Astrocyte of the spinal cord (primary cell): Measurements from ENCODE around the gene SLC44A2.

Experiments
- DNase-seq: peaks from one replicate; pipeline ENCODE4 v3.0.0; 2011; ENCODE audit warnings: low read depth, low spot score
- H3K4me3 ChIP-seq: 2 replicates; pipeline ENCODE4 v1.5.1; 2011; ENCODE audit warnings: low read depth, mild to moderate bottlenecking, low read length, moderate library complexity
- in situ Hi-C: cut with HindIII; loops from 2 replicates; pipeline ENCODE4 v1.10.0; 2017; ENCODE audit warnings: low sequenced_read_pairs
- TF ChIP-seq, protein P1 (sequence below): IDR thresholded peaks from 2 replicates; pipeline ENCODE4 v1.5.1; 2012; ENCODE audit warnings: low read depth, mild to moderate bottlenecking, low read length, inconsistent platforms

SLC44A2 gene

DNA sequence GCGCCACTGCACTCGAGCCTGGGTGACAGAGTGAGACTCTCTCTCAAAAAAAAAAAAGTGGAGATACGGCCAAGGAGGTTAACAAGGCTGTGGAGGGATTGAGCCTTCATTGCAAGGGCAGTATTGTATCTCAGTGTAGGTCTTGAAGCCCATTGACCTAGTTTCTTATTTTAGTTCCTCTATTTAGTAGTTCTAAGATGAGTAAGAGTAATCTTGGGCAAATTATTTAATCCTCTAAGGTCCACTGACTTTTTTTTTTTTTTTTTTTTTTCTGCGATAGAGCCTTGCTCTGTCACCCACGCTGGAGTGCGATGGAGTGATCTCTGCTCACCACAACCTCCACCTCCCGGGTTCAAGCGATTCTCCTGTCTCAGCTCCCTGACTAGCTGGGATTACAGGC, 14.5 kb downstream of the SLC44A2 start:
- no peak overlapping the region for H3K4me3 ChIP-seq
- TF ChIP-seq, protein P1, sequence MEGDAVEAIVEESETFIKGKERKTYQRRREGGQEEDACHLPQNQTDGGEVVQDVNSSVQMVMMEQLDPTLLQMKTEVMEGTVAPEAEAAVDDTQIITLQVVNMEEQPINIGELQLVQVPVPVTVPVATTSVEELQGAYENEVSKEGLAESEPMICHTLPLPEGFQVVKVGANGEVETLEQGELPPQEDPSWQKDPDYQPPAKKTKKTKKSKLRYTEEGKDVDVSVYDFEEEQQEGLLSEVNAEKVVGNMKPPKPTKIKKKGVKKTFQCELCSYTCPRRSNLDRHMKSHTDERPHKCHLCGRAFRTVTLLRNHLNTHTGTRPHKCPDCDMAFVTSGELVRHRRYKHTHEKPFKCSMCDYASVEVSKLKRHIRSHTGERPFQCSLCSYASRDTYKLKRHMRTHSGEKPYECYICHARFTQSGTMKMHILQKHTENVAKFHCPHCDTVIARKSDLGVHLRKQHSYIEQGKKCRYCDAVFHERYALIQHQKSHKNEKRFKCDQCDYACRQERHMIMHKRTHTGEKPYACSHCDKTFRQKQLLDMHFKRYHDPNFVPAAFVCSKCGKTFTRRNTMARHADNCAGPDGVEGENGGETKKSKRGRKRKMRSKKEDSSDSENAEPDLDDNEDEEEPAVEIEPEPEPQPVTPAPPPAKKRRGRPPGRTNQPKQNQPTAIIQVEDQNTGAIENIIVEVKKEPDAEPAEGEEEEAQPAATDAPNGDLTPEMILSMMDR, result no peak
- no peak for DNase-seq
- in situ Hi-C loops, result no loop called here

DNA sequence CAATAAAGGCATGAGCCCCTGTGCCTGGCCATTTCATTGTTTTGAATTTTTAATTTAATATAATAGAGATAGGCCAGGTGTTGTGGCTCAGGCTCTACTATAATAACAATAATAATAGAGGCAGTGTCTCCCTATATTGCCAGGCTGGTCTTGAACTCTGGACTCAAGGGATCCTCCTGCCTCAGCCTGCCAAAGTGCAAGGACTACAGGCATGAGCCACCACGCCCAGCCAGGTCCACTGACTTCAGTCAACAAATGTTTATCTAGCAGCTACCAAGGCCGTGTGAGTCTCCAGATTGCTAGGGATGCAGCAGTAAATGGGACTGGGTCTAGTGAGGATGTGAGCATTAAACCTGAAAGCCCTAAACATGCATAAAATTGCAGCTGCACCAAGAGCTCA, 15.0 kb downstream of the SLC44A2 start:
- TF ChIP-seq, protein P1, result no peak
- no peak for DNase-seq
- in situ Hi-C loops, result no loop called here
- H3K4me3 ChIP-seq, result no peak overlapping the region

DNA sequence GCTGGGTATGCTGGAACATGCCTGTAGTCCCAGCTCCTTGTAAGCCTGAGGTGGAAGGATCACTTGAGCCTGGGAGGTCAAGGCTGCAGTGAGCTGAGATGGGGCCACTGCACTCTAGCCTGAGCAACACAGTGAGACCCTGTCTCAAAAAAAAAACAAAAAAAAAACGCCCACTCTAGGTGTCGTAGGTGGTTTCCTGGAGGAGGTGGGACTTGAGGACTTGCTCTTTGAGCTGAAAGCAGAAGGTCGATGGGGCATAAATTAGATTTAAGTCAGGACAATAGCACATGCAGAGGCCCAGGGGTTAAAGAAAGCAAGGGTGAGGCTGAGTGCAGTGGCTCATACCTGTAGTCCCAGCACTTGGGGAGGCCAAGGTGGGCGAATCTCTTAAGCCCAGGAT, 15.9 kb downstream of the SLC44A2 start:
- in situ Hi-C loops, result no loop called here
- DNase-seq, result no peak
- H3K4me3 ChIP-seq, result no peak overlapping the region
- TF ChIP-seq, protein P1, result no peak

DNA sequence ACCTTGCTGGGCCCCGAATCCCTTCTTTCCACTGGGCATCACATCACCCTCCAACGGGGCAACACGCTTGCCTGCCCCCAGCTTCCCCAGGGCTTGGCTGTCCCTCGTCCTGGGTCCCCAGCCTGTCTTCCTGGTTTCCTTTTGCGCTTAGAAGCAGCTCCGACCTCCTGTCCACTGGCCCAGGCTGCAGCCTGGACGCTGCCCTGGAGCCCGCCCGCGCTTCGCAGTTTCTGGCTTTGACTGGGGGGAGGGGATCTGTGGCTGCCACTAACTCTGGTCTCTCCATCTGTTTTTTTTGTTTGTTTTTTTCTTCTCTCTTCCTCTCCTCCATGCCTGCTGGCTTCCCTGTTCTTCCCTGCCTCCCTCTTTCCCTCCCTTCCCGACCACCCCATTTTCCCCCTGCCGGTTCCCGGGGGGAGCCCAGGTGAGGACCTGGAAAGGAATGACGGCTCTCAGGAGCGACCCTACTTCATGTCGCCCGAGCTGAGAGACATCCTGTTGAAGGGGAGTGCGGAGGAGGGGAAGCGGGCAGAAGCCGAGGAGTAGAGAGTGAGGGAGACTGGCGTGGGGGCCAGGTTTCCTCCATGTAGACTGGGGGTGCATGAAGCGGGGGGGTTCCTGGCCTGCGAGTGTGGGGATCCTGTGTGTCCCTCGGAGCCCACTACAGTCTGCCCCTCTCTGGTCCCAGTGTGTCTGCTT, 17.3 kb downstream of the SLC44A2 start:
- TF ChIP-seq, protein P1, result no peak
- no peak overlapping the region for H3K4me3 ChIP-seq
- in situ Hi-C loops, result no loop called here
- DNase-seq, result no peak

DNA sequence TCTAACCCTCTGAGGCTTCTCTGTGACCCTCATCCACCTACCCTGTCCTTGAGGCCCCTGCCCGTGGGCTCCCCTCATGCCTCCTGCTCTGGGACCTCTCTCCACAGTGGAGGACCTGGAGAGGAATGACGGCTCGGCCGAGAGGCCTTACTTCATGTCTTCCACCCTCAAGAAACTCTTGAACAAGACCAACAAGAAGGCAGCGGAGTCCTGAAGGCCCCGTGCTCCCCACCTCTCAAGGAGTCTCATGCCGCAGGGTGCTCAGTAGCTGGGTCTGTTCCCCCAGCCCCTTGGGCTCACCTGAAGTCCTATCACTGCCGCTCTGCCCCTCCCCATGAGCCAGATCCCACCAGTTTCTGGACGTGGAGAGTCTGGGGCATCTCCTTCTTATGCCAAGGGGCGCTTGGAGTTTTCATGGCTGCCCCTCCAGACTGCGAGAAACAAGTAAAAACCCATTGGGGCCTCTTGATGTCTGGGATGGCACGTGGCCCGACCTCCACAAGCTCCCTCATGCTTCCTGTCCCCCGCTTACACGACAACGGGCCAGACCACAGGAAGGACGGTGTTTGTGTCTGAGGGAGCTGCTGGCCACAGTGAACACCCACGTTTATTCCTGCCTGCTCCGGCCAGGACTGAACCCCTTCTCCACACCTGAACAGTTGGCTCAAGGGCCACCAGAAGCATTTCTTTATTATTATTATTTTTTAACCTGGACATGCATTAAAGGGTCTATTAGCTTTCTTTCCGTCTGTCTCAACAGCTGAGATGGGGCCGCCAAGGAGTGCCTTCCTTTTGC, 18.0 kb downstream of the SLC44A2 start:
- in situ Hi-C loops, result no loop called here

DNA sequence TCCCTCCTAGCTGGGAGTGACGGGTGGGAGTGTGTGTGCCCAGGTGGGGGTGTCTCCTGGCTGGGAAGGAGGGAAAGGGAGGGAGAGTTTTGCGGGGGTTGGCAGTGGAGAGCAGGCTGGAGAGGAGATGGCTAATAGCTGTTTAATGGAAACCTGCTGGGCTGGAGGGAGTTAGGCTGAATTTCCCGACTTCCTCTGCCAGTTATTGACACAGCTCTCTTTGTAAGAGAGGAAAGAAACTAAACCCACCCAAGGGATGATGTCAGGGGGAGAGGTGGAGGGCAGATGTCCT, 18.6 kb downstream of the SLC44A2 start:
- in situ Hi-C loops, result no loop called here
- TF ChIP-seq, protein P1, result no peak
- no peak overlapping the region for H3K4me3 ChIP-seq
- peak; percentile 22 for DNase-seq

More for the DNA sequence above, 18.0 kb downstream of the SLC44A2 start:
- no peak for DNase-seq
- no peak overlapping the region for H3K4me3 ChIP-seq
- TF ChIP-seq, protein P1, result no peak
